Osteoblast (primary cell): ENCODE measurements around the gene VPS18. TPM values are rescaled to one million over a fixed set of nuclear protein-coding genes. Genes with fewer than 3 reads are reported as not detected.

Experiments used
- DNase-seq: peaks from one replicate; pipeline ENCODE4 v3.0.0; 2011; ENCODE audit warnings: low spot score, mixed read lengths; ENCODE audit not compliant: insufficient read length; ENCODE audit errors: missing footprints
- H2AFZ ChIP-seq: 2 replicates; pipeline ENCODE4 v1.6.0; 2011; ENCODE audit warnings: mild to moderate bottlenecking, low read length
- H3K27ac ChIP-seq: 2 replicates; pipeline ENCODE4 v1.5.1; 2011; ENCODE audit warnings: mild to moderate bottlenecking, low read depth, low read length, moderate library complexity
- H3K27me3 ChIP-seq: 2 replicates; pipeline ENCODE4 v1.6.0; 2012; ENCODE audit warnings: mild to moderate bottlenecking, control low read depth, inconsistent platforms, low read length, moderate library complexity; ENCODE audit not compliant: insufficient read depth
- H3K36me3 ChIP-seq: 2 replicates; pipeline ENCODE4 v1.5.1; 2011; ENCODE audit warnings: mild to moderate bottlenecking, low read length, control low read depth, moderate library complexity; ENCODE audit not compliant: insufficient read depth
- H3K4me1 ChIP-seq: 2 replicates; pipeline ENCODE4 v1.5.1; 2011; ENCODE audit warnings: mild to moderate bottlenecking, low read length, control low read depth, moderate library complexity; ENCODE audit not compliant: insufficient read depth
- H3K4me2 ChIP-seq: 2 replicates; pipeline ENCODE4 v1.6.0; 2011; ENCODE audit warnings: mild to moderate bottlenecking, low read length; ENCODE audit not compliant: insufficient read depth
- H3K4me3 ChIP-seq: fragments of 200-600 bp; sonication (generic); 3 replicates; pipeline ENCODE4 v1.5.1; 2012; ENCODE audit warnings: mild to moderate bottlenecking, low read length, inconsistent platforms; ENCODE audit not compliant: insufficient read depth
- H3K79me2 ChIP-seq: 2 replicates; pipeline ENCODE4 v1.6.0; 2012; ENCODE audit warnings: mild to moderate bottlenecking, low read length, control low read depth, inconsistent platforms; ENCODE audit not compliant: insufficient read depth
- H3K9me3 ChIP-seq: 2 replicates; pipeline ENCODE4 v1.5.1; 2011; ENCODE audit warnings: low read depth, low read length, control low read depth
- H4K20me1 ChIP-seq: 2 replicates; pipeline ENCODE4 v1.6.0; 2012; ENCODE audit warnings: mild to moderate bottlenecking, low read length, control low read depth; ENCODE audit not compliant: insufficient read depth
- CTCF ChIP-seq: IDR thresholded peaks from 2 replicates; pipeline ENCODE4 v1.5.1; 2011; ENCODE audit warnings: mild to moderate bottlenecking, low read depth, low read length, moderate library complexity; ENCODE audit errors: extremely low read depth
- total RNA-seq: library from RNA; depleted of rRNA; stranded (reverse); fragments of >200 nt; gene quantifications from 2 replicates; pipeline ENCODE4 v1.2.3, GENCODE V29; 2012

The VPS18 gene
- total RNA-seq, 1 donor = 60.8 TPM

GRCh38 chr15:40949756-40950207 lies 55.5 kb downstream of the VPS18 start:
- Histone ChIP-seq H2AFZ (no peak overlapping the region), H3K36me3 (no peaks in the 10 kb centered on the region), H3K27ac (no peak overlapping the region), H3K9me3 (no peaks in the 10 kb centered on the region), H3K4me1 (peaks cover 12% of the 10 kb centered on the region), H3K4me2 (no peak overlapping the region), H3K27me3 (no peaks in the 10 kb centered on the region), H3K79me2 (peaks cover 11% of the 10 kb centered on the region), H3K4me3 (no peak overlapping the region), H4K20me1 (no peaks in the 10 kb centered on the region)
- TF ChIP-seq CTCF = no peak
- peak; percentile 82 for DNase-seq

GRCh38 chr15:40951764-40952163 lies 57.5 kb downstream of the VPS18 start:
- Histone ChIP-seq H4K20me1 (no peaks in the 10 kb centered on the region), H2AFZ (no peak overlapping the region), H3K79me2 (peaks cover 11% of the 10 kb centered on the region), H3K4me2 (no peak overlapping the region), H3K27me3 (no peaks in the 10 kb centered on the region), H3K4me1 (peaks cover 12% of the 10 kb centered on the region), H3K27ac (no peak overlapping the region), H3K9me3 (no peaks in the 10 kb centered on the region), H3K36me3 (peaks cover 6% of the 10 kb centered on the region), H3K4me3 (no peak overlapping the region)
- no peak for TF ChIP-seq CTCF
- DNase-seq = peak; percentile 63

GRCh38 chr15:40952301-40952900 lies 58.2 kb downstream of the VPS18 start:
- DNase-seq = peak; percentile 50
- no peaks in the 10 kb centered on the region for H3K9me3 ChIP-seq
- H3K36me3 ChIP-seq = peaks cover 6% of the 10 kb centered on the region
- peak overlapping the region; percentile 94 for H2AFZ ChIP-seq
- no peaks in the 10 kb centered on the region for H3K27me3 ChIP-seq
- peak overlapping the region; percentile 80 for H3K4me2 ChIP-seq
- H3K4me3 ChIP-seq = peak overlapping the region; percentile 87
- H3K27ac ChIP-seq = peak overlapping the region; percentile 83
- H3K79me2 ChIP-seq = peaks cover 11% of the 10 kb centered on the region
- no peaks in the 10 kb centered on the region for H4K20me1 ChIP-seq
- TF ChIP-seq CTCF = no peak
- peaks cover 12% of the 10 kb centered on the region for H3K4me1 ChIP-seq

- peak; percentile 100 for DNase-seq
- peaks cover 6% of the 10 kb centered on the region for H3K36me3 ChIP-seq
Observed at GRCh38 chr15:40952901-40953712, 58.9 kb downstream of the VPS18 start, which contains the start of gene CHAC1. Gene CHAC1, plus strand, starts transcription at chr15:40953471. Its CDS starts 113 bp downstream, at chr15:40953584.

More at GRCh38 chr15:40952901-40953712, 58.9 kb downstream of the VPS18 start, which contains the start of gene CHAC1:
- no peaks in the 10 kb centered on the region for H3K27me3 ChIP-seq
- no peaks in the 10 kb centered on the region for H3K9me3 ChIP-seq
- peaks cover 12% of the 10 kb centered on the region for H3K4me1 ChIP-seq
- H3K4me2 ChIP-seq = peak within 1 kb of the TSS; percentile 80
- peak within 1 kb of the TSS; percentile 87 for H3K4me3 ChIP-seq
- peak within 1 kb of the TSS; percentile 83 for H3K27ac ChIP-seq
- peaks cover 11% of the 10 kb centered on the region for H3K79me2 ChIP-seq
- peak within 1 kb of the TSS; percentile 94 for H2AFZ ChIP-seq
- no peak for TF ChIP-seq CTCF
- H4K20me1 ChIP-seq = no peaks in the 10 kb centered on the region
